MV-4-11 (cell line): Measurements from ENCODE around the gene PKD2L2.
"Not testable (repeated sequence)": the region's sequence is repeated elsewhere in the genome, so short reads cannot be mapped to it uniquely, and the experiment has no call there.

Experiments
- DNase-seq: peaks from one replicate; lab custom pipeline; 2025; lab: John Stamatoyannopoulos, UW

Gene PKD2L2

DNA sequence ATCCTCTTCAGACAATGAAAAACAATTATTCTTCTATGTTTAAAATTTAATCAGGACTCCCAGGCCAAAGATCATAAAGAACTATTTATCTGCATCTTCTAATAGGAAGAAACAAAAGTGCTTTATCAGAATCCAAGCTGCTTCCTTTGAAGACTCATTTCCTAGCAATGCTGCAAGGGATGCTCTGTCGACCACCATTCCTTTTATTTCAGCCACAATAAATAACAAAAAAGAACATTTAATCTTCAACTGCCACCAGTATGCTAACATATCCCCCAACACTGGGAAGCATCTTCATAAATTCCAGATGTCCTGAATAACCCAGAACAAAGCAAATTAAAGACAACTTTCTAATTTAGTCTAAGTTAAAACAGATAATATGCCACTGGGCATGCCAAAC, 68.7 kb downstream of the PKD2L2 start:
- DNase-seq: no peak

GRCh38 chr5:137959488-137959887, 70.2 kb downstream of the PKD2L2 start:
- no peak for DNase-seq

- DNase-seq: no peak
Measured at GRCh38 chr5:137960141-137960540, 70.9 kb downstream of the PKD2L2 start.

- no peak for DNase-seq
Measured at GRCh38 chr5:137960819-137961218, 71.6 kb downstream of the PKD2L2 start.

DNA sequence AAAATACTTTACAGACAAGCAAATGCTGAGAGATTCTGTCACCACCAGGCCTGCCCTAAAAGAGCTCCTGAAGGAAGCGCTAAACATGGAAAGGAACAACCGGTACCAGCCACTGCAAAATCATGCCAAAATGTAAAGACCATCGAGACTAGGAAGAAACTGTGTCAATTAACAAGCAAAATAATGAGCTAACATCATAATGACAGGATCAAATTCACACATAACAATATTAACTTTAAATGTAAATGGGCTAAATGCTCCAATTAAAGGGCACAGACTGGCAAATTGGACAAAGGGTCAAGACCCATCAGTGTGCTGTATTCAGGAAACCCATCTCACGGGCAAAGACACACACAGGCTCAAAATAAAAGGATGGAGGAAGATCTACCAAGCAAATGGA, 81.1 kb downstream of the PKD2L2 start:
- DNase-seq: not testable (repeated sequence)

- no peak for DNase-seq
Measured at GRCh38 chr5:137975208-137975607, 86.0 kb downstream of the PKD2L2 start.

GRCh38 chr5:137989419-137989818, 100.2 kb downstream of the PKD2L2 start:
- DNase-seq: no peak
